K562 (cell line): ENCODE results near the gene GPHN. TPM values are rescaled to one million over a fixed set of nuclear protein-coding genes. Genes with fewer than 3 reads are reported as not detected.

ENCODE experiments used
- ATAC-seq: fragments of 200-7000 bp; cut with Tn5 transposase; 3 replicates; pipeline ENCODE4 v1.9.1; 2020; ENCODE audit warnings: moderate library complexity
- BruUV-seq: library from RNA; stranded (reverse); fragments of 400-500 nt; replicated peaks from 2 replicates; lab custom pipeline; 2021; lab: Mats Ljungman, UMichigan
- CTCF ChIA-PET: fragments of 300-600 bp; formaldehyde crosslinking; extraction: SDS; loops from one replicate; lab custom pipeline; 2021; ENCODE audit warnings: low intra/inter-chr PET ratio; lab: Yijun Ruan, JAX
- POLR2A ChIA-PET: fragments of 300-600, 350-650 bp; sonication (Branson Sonifier 250); formaldehyde crosslinking; extraction: SDS; loops from one replicate; lab custom pipeline; 2021; ENCODE audit warnings: antibody characterized with exemption, inconsistent platforms; lab: Yijun Ruan, JAX
- DNase-seq, 4 experiments: peaks; one replicate each; pipeline versions ENCODE4 v3.0.0 to v3.0.0-alpha.2; 2011 to 2018; ENCODE audit warnings: low spot score in 3 of 4, mixed read lengths in 3 of 4; ENCODE audit errors: extremely low read depth in 1 of 4
- FAIRE-seq: peaks from 2 replicates; lab custom pipeline; 2011; peaks lifted over from hg19 to GRCh38; lab: Jason Lieb, UNC
- H2AFZ ChIP-seq: 2 replicates; pipeline ENCODE4 v1.6.0; 2011; ENCODE audit warnings: low read depth, low read length, control low read depth, inconsistent platforms
- H3K27ac ChIP-seq: fragments of 200-600 bp; 3 replicates; pipeline ENCODE4 v1.8.0; 2011; ENCODE audit warnings: low read depth, mild to moderate bottlenecking, control low read depth, inconsistent platforms, low read length, moderate library complexity, mixed read lengths; ENCODE audit errors: extremely low read depth
- H3K27me3 ChIP-seq, 2 experiments: fragments of 300-600 bp in 1 of 2; 2 replicates in 1 of 2; 3 replicates in 1 of 2; pipeline versions ENCODE4 v1.6.0 to v1.8.0; 2011; ENCODE audit warnings: inconsistent platforms in 2 of 2, low read length in 2 of 2, mild to moderate bottlenecking in 1 of 2, mixed read lengths in 1 of 2, moderate library complexity in 1 of 2; ENCODE audit not compliant: control insufficient read depth in 2 of 2, insufficient read depth in 2 of 2
- H3K36me3 ChIP-seq: fragments of 300-600 bp; 3 replicates; pipeline ENCODE4 v1.8.0; 2011; ENCODE audit warnings: mild to moderate bottlenecking, low read length, inconsistent platforms; ENCODE audit not compliant: control insufficient read depth, insufficient read depth
- H3K4me1 ChIP-seq, 2 experiments: fragments of 200-600 bp in 1 of 2; replicated peaks in 1 of 2; 2 replicates in 1 of 2; 3 replicates in 1 of 2; pipeline versions ENCODE4 v1.5.1 to v1.8.0; 2011; ENCODE audit warnings: inconsistent platforms in 2 of 2, low read length in 2 of 2, mild to moderate bottlenecking in 1 of 2, mixed read lengths in 1 of 2, moderate library complexity in 1 of 2; ENCODE audit not compliant: control insufficient read depth in 2 of 2, insufficient read depth in 2 of 2
- H3K4me2 ChIP-seq: 2 replicates; pipeline ENCODE4 v1.6.1; 2011; ENCODE audit warnings: low read length, control low read depth, inconsistent platforms, mixed read lengths; ENCODE audit not compliant: insufficient read depth
- H3K4me3 ChIP-seq: fragments of 200-600 bp; sonication (generic), shearing (Covaris generic); 2 replicates; pipeline ENCODE4 v1.5.1; 2016; ENCODE audit warnings: control low read depth, inconsistent platforms
- H3K79me2 ChIP-seq: fragments of 200-600 bp; 3 replicates; pipeline ENCODE4 v1.8.0; 2011; ENCODE audit warnings: low read length, inconsistent platforms; ENCODE audit not compliant: control insufficient read depth, insufficient read depth
- H3K9ac ChIP-seq, 2 experiments: 2 replicates each; pipeline versions ENCODE4 v1.6.0 to v1.6.1; 2011; ENCODE audit warnings: low read depth in 2 of 2, low read length in 2 of 2, control low read depth in 1 of 2, inconsistent platforms in 1 of 2, mild to moderate bottlenecking in 1 of 2, mixed read lengths in 1 of 2; ENCODE audit not compliant: insufficient read depth in 1 of 2
- H3K9me1 ChIP-seq: one replicate; pipeline ENCODE4 v1.6.0; 2011; ENCODE audit warnings: inconsistent platforms, mild to moderate bottlenecking, low read length, moderate library complexity; ENCODE audit not compliant: control insufficient read depth, insufficient read depth
- H3K9me3 ChIP-seq: replicated peaks from 2 replicates; pipeline ENCODE4 v1.5.1; 2011; ENCODE audit warnings: low read depth, low read length, inconsistent platforms; ENCODE audit not compliant: control insufficient read depth, insufficient read depth
- H4K20me1 ChIP-seq: replicated peaks from 2 replicates; pipeline ENCODE4 v1.6.1; 2011; ENCODE audit warnings: low read length, inconsistent platforms, mixed read lengths; ENCODE audit not compliant: control insufficient read depth, insufficient read depth
- ASH1L ChIP-seq: fragments of 450-650 bp; IDR thresholded peaks from 2 replicates; pipeline ENCODE4 v1.6.1; 2018; ENCODE audit warnings: borderline replicate concordance, mild to moderate bottlenecking, low read depth; ENCODE audit not compliant: partially characterized antibody
- FIP1L1 ChIP-seq: fragments of 200-400 bp; formaldehyde crosslinking; IDR thresholded peaks from 2 replicates; pipeline ENCODE4 v1.6.1; 2018; ENCODE audit warnings: mild to moderate bottlenecking, low read depth, low read length; ENCODE audit not compliant: poor library complexity, severe bottlenecking
- NELFE ChIP-seq: IDR thresholded peaks from 2 replicates; pipeline ENCODE4 v1.6.1; 2011; ENCODE audit warnings: mild to moderate bottlenecking; ENCODE audit not compliant: insufficient read depth, insufficient read length
- NFRKB ChIP-seq: fragments of 450-650 bp; IDR thresholded peaks from 2 replicates; pipeline ENCODE4 v1.6.1; 2016; ENCODE audit warnings: low read depth
- SAP30 ChIP-seq: fragments of 200-600 bp; sonication (generic); IDR thresholded peaks from 2 replicates; pipeline ENCODE4 v1.6.1; 2012; ENCODE audit warnings: borderline replicate concordance, low read depth, mild to moderate bottlenecking, moderate library complexity, low read length, control low read depth, inconsistent platforms; ENCODE audit not compliant: insufficient read depth, poor library complexity, severe bottlenecking
- SMARCA5 ChIP-seq: fragments of 450-650 bp; IDR thresholded peaks from 2 replicates; pipeline ENCODE4 v1.6.1; 2016
- SRSF1 ChIP-seq: fragments of 200-400 bp; formaldehyde crosslinking; IDR thresholded peaks from 2 replicates; pipeline ENCODE4 v1.6.1; 2017; ENCODE audit warnings: mild to moderate bottlenecking, low read depth, low read length, moderate library complexity
- TSC22D4 ChIP-seq: fragments of 450-650 bp; IDR thresholded peaks from 2 replicates; pipeline ENCODE4 v1.6.1; 2016; ENCODE audit warnings: missing genetic modification characterization, missing biosample characterization, control low read depth
- WHSC1 ChIP-seq: IDR thresholded peaks from one replicate; pipeline ENCODE4 v1.6.1; 2012; ENCODE audit warnings: low read length, control low read depth, inconsistent platforms
- XRCC3 ChIP-seq: fragments of 450-650 bp; IDR thresholded peaks from 2 replicates; pipeline ENCODE4 v1.6.1; 2017; ENCODE audit warnings: mild to moderate bottlenecking, moderate library complexity
- ZNF311 ChIP-seq: fragments of 250-450 bp; sonication (Bioruptor Pico); IDR thresholded peaks from 2 replicates; pipeline ENCODE4 v1.4.0; 2020; ENCODE audit warnings: mild to moderate bottlenecking, moderate library complexity
- ZNF384 ChIP-seq: IDR thresholded peaks from 2 replicates; pipeline ENCODE4 v1.6.1; 2012; ENCODE audit warnings: low read depth, low read length, improper control_type of control experiment
- ZNF511 ChIP-seq: sonication (generic); formaldehyde crosslinking; IDR thresholded peaks from 2 replicates; pipeline ENCODE4 v1.8.0; 2022; ENCODE audit warnings: mild to moderate bottlenecking, missing genetic modification reagents
- ZNF584 ChIP-seq: fragments of 200-800 bp; sonication (Bioruptor generic); IDR thresholded peaks from 2 replicates; pipeline ENCODE4 v1.6.1; 2016; ENCODE audit warnings: low read depth, mild to moderate bottlenecking, missing genetic modification characterization, missing compliant biosample characterization
- WGBS: fragments of 100-300 bp; shearing (Covaris generic); methylation state at CpG from one replicate; pipeline ENCODE4 v1.1.6; 2016; ENCODE audit warnings: low coverage, mixed read lengths; ENCODE audit not compliant: insufficient coverage; ENCODE audit errors: missing lambda C conversion rate; 5-methylcytosine and 5-hydroxymethylcytosine counted together
- in situ Hi-C: fragments of 300-500 bp; cut with MboI; formaldehyde crosslinking; loops from 4 replicates; pipeline ENCODE4 v1.15.0; 2018; ENCODE audit warnings: inconsistent platforms, mixed read lengths
- intact Hi-C: fragments of 100-400 bp; cut with micrococcal nuclease; formaldehyde crosslinking; loops from 2 replicates; pipeline ENCODE4 v1.14.2; 2022
- polyA plus RNA-seq, 8 experiments: library from polyadenylated mRNA; depleted of rRNA in 4 of 8; stranded (reverse) in 5 of 8; unstranded in 3 of 8; fragments of >200 nt; fragmentation: Nextera tagmentation in 2 of 8; fragmentation: Illumina TruSeq in 1 of 8; extraction: Ambion mirVana in 2 of 8; extraction: Trizol in 1 of 8; gene quantifications; 2 replicates each; pipeline versions ENCODE4 v1.2.1 to v1.2.3, GENCODE V29; 2011 to 2014; ENCODE audit warnings: inconsistent platforms in 1 of 8, missing spikeins in 1 of 8
- total RNA-seq, 7 experiments: library from RNA; depleted of rRNA in 6 of 7; stranded (reverse); fragments of >200 nt in 6 of 7; fragmentation: Illumina TruSeq in 2 of 7; extraction: Trizol in 2 of 7; gene quantifications; 2 replicates each; pipeline versions ENCODE4 v1.2.1 to v1.2.3, GENCODE V29; 2011 to 2021; ENCODE audit warnings: low replicate concordance in 1 of 7

The GPHN gene
- total and polyA plus RNA-seq, 9 of the 15 experiments (the other 6 are each of a cell fraction or from before 2014, with no cell fraction given): 5.9 to 16.0 (median 11.4) TPM

- no TSS peak for BruUV-seq
- TF ChIP-seq FIP1L1: no peak
- no peak for TF ChIP-seq ZNF511
- TF ChIP-seq XRCC3: no peak
- no peak for TF ChIP-seq NELFE
- TF ChIP-seq NFRKB: no peak
- no peak for TF ChIP-seq WHSC1
- TF ChIP-seq SAP30: no peak
- TF ChIP-seq TSC22D4: no peak
- TF ChIP-seq ZNF584 (CRISPR knock-in tag): no peak
- TF ChIP-seq ASH1L: no peak
- TF ChIP-seq ZNF384: no peak
- TF ChIP-seq ZNF311 (CRISPR knock-in tag): no peak
- TF ChIP-seq SMARCA5: no peak
- TF ChIP-seq SRSF1: no peak
- CTCF ChIA-PET: no interaction called here
- no peaks in the 10 kb centered on the region for H3K27me3 ChIP-seq
- 9% methylated on average over 1 of the region's 1 CpG for WGBS
- no peak overlapping the region for H3K9ac ChIP-seq
- in situ Hi-C loops (no loop called here), intact Hi-C loops (no loop called here)
- POLR2A ChIA-PET: no interaction called here
- H3K4me1 ChIP-seq: peaks cover 0 to 16% of the 10 kb centered on the region in 2 experiments; a peak in 1 of 5 replicates
- no peak overlapping the region for H3K27ac ChIP-seq
- H3K4me2 ChIP-seq: no peak overlapping the region
- DNase-seq (no peak), ATAC-seq (no peak), FAIRE-seq (no peak)
- no peaks in the 10 kb centered on the region for H4K20me1 ChIP-seq
- H3K4me3 ChIP-seq: no peak overlapping the region
- H3K36me3 ChIP-seq: no peaks in the 10 kb centered on the region
- H3K9me1 ChIP-seq: no peaks in the 10 kb centered on the region
- H3K9me3 ChIP-seq: no peaks in the 10 kb centered on the region
- H2AFZ ChIP-seq: no peak overlapping the region
- peaks cover under 1% of the 10 kb centered on the region; the same call in 1 of the 3 replicates for H3K79me2 ChIP-seq
Measured at GRCh38 chr14:66503532-66503931, 4.4 kb upstream of the GPHN start.
